Fibroblast of skin of right biceps (primary cell): ENCODE measurements around the gene BCAR1.
"Not testable (repeated sequence)": the region's sequence is repeated elsewhere in the genome, so short reads cannot be mapped to it uniquely, and the experiment has no call there.

Experiments used
- DNase-seq: peaks from one replicate; pipeline ENCODE4 v3.0.0-alpha.2; 2013

BCAR1 gene

DNA sequence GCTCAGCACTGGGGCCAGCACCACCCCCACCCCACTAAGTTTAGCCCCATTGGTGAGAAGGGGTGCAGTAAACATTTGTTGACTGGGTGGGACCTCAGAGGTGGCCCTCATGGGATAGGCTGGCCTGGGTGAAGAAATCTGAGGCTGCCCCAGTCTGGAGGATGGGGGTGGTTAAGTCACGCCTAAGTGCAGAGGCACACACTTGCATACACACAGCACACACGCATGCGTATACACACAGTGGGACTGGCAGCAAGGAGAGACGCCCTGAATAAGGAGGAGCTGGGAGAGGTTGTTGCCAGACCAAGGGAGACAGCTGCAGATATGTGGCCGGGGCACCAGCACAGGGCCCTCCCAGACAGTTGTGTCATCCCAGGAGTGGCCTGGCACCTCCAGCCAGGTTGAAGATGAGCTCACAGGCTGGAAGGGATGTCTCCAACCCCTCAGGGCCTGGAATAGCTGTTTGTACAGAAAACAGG, 3.0 kb upstream of the BCAR1 start:
- DNase-seq = peak; percentile 83

DNA sequence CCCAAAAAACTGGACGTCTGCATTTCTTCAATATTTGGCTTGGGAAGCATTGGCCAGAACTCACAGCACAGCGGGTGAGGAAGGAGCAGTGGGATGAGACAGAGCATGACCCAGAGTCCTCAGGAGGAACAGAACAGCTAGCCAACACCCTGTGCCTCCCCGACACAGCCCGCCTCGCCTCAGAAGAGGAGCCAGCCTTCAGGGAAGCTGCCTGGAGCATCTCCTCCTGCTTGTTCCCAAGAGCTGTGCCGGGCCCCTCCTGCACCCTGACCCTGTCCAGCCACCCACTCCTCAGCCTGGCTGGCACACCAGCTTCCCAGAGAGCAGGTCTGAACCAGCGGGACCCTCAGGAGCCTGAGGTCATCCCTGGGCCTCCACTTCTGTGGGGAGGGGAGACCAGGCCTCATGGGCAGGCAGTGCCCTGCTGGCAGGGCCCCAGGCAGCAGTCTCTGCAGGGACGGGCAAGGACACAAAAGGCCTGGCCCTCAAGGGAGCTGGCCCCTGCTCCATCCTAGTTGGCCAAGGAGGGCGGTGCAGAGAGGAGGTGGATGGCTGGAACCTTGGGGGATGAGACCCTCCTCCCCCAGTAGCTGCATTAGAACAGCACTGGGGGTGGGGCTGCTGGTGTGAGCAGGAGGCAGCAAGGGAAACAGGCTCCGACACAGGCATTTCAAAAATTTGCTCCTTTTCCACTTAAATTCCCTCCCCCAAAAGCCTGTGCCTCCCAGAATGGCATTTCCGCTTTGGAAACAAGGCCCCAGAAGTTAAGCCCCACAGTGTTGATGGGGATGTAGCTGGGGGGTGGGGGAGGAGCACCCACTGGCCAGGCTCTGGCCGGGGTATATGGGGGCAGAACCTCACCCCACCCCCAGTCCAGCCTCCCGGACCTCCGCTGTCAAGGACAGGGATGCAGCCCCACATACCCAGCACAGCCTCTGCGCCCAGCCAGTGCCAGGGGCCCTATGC, 1.8 kb upstream of the BCAR1 start:
- DNase-seq = peak; percentile 96

DNA sequence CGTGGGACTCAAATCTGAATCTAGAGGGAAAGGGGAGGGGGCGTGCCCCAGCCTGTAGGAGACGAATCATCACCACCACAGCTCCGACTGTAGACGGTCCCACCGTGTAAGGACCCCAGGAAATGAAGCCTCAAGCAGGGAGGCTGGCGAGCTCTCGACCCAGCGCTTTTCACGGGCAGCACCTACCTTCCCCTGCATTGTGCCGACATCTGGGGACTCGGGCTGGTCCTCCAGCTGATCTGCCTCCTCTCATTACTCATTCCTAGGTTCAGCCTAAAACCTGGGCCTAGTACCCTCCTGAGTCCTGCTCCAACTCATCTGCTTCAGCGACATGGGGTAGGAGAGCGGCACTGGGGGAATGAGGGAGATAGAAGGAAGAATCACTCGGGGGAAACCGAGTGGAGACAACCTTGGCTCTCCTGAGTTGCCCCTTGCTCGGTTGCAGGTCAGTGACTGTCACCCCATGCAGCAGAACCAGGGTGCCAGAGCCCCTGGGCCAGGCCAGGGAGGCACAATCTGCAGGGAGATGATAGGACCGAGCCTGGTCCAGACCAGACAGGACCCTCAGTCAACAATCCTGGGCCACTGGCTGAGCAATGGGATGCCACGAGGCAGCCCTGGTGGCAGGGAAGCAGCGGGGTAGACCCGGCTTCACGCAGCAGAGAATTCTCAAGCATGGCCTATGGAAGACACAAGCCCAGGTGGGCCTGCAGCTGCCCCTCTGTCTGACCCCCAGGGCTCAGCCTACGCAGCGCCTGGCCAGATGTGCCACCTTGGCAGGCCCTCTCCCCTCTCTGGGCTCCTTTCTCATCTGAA, 833 bp upstream of the BCAR1 start:
- no peak for DNase-seq

DNA sequence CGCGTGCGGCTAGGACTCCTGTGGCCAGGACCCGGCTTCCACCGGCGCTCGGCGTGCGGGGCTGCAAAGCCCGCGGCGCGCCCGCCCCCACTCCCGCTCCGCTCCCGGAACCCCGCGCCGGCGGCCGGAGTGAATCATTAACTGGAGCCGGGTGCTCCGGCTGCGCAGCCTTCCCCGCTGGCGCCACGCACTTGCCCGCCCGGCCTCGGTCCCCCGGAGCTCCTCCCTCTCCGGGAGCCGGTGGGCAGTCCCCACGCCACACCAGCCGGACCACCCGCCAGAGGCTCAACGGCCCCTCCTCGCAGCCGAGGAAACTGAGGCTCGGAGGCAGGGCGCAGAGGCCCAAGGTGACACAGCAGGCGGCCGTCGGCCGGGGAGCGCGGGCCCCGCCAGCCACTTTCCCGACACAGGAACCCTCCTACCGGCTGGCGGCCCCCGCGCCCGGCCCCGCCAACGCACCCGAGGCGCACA, 580 bp downstream of the BCAR1 start:
- peak; percentile 41 for DNase-seq

DNA sequence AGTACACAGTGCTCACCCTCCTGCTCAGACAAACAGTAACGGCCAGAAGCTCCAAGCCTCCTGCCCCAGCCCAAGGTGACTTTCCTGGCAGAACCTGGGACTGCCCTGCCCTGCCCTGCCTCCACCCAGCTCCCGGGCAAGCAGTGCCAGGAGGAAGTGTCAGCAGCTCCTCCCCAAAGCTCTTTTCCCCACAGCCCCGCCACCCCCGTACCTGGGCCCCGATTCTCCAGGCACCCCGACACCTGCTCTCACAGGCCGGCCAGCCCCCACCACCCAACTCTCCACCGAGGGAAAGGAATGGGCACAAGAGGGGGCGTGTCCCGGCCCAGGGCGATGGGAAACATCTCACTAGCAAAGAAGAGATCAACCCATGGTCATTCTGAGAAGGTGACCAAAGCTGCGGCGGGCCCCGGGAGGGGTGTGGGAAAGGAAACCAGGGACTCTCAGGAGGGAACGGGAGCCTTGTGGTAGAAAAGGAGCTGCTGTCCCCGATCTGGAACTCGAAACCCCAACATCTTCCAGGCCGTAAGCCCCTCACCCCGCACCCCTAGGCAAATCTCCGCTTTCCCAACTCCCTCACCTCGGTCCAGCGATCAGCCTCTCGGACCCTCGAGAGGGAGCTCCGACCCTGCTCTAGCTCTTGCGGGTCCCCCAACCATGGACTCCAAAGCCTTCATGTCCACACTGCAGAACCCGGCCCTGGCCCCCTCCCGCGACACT, 1.2 kb downstream of the BCAR1 start:
- no peak for DNase-seq

DNA sequence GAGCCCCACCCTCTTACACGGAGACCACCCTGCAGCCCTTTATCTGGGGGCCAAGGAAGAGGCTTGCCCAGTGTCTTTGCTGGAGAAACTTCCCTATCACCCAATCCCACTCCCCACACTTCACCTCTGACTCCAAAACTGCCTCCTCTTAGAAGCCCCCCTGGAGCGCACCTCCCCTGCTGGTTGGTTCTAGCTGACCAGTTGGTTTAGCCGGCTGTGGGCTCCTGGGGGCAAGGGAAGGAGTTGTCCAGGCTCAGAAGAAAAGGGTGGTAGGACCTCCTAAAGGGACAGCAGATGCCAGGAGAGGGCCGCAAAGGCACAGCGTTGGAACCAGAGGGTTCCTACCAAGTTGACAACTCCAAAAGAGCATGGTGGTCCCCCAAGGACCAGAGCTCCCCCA, 2.0 kb downstream of the BCAR1 start:
- DNase-seq = no peak

DNA sequence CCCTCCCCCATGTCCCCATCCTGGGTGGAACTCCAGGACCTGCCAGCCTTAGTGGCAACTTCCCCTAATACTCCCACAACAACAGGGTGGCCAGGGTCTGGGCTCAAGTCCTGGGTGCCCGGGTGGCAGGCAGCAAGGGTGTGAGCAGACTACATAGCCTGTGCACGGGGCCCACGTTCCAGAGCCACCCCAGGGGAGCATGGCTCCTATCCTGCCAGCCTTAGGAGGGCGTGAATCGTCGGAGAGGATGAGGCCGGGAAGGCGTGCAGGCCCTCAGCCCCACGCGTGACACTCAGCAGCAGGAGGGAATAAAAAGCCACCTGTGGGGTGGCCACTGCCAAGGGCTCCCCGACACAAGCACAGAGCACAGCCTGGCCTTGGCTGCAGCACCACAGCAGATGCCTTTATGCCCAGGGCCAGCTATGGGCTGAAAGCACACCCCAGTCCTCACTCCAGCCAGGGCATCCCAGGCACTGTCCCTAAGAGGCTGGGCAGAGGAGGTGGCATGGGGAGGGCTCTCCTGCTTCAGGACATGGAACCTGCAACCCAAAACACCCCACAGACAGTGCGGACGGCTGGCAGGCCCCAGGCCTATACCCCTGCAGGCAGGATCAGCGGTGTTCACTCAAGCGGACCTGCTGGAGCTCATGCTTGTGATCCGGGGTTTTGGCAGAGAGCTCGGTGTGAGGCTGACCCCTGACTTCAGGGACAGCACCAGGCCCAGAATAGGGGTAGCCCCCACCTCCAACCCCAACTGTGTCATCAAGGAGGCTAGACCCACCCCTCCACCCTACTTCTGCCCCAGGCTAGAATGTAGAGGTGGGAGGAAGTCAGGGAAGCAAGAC, 2.7 kb downstream of the BCAR1 start:
- DNase-seq = no peak

DNA sequence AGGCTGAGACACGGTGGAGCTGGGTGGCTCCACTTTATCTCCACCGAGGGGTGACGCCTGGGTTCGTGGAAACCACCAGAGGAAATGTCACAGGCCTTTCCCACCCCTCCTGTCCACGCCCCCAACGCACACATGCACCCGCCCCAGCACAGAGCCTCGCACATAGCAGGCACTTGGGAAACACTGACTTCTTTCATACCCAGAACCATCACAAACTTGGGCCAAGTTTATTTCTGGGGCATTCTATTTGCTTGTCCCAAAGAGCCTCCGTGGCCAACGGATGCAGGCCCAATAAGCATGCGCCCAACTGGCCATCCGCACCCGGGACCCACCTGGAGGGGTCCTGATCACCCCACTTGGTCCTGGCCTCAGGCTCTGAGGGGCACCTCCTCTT, 3.3 kb downstream of the BCAR1 start:
- no peak for DNase-seq

DNA sequence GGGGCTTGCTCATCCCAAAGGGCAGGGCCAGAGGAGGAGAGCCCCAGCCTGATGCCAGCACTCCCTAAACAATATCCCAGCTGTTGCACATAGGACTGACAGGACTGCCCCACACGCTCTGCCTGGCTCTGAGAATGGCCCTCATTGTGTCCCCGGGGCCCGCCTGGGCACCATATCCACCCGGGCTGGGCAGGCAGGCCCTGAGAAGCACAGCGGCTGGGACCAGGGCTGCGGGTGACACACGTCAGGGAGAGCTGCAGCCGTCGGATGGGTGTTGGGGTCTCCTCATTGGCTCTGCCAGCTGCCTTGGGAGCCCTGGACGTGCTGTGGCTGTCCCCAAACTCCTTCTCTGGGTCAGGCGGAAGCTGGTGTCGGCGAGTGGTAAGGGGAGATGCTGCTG, 4.2 kb downstream of the BCAR1 start:
- no peak for DNase-seq

DNA sequence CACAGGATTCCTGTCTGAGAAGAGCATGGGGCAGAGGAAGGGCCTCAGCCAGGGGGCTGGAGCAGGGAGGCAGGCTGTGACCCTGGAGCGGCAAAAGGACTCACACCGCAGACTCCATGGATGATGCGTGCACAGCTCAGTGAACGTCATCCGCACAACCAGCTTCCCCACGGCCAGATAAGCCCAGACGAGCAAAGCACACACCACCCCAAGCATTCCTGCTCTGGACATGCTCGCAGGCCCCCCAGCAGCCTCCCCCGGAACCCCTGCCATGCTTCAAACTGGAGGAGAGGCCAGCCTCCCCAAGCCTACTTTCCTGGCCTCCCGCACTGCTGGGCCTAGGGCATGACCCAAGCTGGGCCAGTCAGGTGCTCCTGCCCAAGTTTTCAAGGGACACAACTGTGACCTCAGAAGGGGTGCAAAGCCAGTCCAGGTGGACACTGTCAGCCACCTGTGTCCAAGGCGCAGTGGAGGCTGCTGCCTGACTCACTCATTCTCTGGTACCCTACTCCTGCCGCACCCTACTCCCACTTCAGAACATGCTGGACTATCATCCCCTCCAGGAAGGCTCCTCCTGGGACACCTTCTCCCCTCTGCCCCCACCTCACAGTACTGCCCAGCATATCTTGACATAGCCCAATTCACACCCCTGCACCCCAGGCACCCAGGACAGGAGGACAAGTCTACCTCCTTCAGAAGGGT, 4.8 kb downstream of the BCAR1 start:
- peak; percentile 53 for DNase-seq

DNA sequence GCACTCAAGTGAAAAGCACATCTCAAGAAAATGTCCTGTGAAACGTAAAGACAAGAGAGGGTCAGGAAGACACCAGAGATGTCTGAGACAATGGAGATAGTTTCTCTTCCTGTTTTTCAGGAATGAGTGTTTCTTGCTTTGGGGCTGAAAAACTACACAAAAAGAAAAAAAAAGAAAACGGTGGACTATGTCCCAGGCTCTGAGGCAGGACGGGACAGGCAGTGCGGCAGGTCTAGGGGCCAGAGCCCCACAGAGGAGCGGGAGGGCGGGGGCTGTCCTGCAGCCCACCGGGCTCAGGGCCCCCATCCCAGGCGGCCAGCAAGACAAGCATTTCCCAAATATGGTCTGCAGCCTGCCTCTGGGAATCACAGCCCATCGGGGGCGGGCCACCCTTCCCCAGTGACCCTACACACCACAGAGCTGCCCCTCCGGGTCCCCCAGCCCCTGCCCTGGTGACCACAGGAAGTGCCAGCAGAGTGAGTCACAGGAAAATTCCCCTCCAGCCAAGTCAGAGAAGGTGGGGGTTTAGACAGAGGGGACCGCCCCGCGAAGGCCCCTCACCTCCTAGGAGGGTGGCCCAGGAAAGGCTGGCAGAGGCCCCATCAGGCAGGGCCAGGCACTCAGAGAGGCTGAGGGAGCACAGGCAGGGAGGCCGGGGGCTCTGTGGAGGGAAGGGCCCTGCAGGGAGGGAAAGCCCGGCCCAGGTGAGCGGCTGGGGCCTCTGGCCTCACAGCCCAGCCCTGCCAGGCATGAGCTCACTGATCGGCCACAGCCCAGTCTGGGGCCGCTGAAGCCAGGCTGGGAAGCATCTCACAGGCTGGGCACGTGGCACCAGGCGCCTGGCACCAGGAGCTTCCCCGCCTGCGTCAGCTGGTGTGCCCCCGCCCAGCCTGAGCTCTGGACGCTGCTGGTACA, 6.3 kb downstream of the BCAR1 start:
- DNase-seq = peak; percentile 96

DNA sequence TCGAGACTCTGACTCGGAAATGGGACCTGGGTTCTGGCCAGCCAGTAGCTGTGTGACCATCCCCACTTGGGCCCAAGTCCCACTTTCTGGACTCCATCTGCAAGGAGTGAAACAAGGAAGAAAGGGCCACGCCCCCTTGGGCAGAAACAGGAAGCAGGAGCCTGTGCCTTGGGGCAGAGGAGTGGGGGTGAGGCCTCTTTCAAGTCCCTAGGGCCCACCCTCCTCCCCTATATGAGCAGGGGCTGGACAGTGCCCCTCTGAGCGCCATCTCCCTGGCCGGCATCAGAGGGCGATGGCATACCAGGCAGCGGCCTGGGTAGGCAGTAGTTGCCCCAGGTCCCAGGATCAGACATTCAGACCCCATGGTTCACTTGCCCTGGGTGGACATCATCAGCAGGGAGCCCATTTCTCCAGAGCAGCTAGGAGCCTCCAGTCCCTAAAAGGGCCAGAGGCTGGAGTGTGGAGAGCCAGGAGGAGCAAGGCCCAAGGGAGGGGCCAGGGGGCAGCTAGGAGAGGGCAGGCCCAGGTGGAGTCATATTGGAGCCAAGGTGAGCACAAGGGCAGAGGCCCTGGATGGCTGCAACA, 7.1 kb downstream of the BCAR1 start:
- peak; percentile 61 for DNase-seq

DNA sequence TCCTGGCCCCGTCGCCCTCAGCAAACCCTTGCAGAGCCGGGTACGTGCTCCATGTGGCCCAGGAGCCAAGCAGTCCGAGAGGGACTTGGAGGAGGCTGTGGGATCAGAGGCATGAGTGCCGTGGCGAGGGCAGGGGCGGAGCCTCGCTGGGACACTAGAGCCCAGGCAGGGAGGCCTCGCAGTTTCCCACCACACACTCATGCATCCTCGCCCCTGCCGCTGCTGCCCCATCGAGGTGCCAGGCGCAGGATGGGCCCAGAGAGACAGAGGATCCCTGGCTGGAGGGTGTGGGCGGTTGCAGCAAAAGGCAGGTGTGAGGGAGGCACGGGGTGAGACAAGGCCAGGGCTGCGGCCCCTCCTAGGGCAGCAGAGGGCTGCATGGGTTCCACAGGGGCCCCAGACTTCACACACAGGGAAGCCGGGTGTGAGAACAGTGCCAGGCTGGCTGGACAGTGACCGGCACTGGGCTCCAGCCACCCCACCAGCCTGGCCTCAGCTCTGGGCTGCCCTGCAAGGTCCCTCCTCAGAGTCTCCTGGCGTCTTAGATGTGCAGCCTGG, 7.7 kb downstream of the BCAR1 start:
- DNase-seq = no peak

DNA sequence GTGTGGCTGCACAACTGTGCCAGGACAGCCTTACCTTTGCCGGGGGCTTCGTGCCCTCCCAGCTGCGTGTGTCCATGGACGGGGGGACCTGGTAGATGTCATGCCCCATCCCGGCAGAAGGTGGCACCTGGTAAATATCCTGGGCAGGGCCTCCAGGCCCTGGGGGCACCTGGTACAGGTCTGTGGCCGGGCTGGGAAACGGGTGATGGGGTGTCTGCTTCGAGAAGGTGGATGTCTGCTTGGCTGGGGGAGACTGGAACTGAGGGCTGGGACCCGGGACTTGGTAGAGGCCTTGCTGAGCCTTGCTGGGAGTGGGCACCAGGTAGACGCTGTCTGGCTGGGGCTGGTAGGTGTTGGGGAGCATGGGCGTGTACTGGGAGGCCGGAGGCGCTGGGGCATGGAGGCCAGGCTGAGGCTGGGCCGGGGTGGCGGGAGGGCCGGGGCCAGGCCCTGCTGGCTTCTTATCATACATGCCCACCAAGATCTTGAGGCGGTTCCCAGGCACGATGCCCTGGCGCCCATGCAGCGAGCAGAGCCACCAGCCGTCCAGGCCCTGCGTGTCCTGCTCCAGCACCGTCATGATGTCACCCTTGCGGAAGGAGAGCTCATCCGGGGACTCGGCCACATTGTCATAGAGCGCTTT, 8.9 kb downstream of the BCAR1 start:
- not testable (repeated sequence) for DNase-seq

DNA sequence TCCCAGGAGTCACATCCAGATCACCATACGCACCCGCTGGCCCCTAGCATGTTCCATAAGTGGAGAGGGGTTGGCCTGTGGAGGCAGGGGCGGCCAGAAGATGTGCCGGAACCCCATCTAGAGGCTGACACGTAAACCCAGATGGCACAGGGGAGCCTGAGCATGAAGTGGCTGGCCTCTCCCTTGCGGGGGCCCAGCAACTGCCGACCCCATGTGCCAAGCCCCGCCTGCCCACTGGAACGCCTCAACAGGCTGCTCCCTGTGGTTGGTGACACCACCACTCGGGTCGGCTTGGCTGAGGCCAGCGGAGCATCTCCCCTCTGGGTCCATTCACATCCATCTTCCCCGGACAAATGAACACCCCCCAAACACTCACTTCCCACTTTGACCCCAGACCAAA, 9.5 kb downstream of the BCAR1 start:
- DNase-seq = no peak

DNA sequence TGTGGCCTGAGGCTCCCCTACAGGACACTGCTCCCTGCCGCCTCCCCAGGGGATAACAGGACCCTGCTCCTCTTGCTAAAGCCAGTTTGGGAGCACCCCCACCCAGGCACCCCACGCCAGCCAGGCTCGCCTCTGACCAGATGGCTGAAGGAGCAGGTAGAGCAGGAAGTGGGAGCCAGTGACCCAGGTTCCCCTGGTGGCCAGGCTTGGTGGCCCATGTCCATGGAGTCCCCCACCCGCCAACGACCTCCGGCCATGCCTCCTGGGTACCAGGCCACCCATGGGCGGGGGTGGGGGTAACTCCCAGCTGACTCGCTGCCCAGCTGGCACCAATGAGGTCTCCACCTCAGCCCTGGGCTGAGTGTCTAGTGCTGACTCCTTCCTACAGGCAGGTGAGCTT, 10.0 kb downstream of the BCAR1 start:
- DNase-seq = no peak

DNA sequence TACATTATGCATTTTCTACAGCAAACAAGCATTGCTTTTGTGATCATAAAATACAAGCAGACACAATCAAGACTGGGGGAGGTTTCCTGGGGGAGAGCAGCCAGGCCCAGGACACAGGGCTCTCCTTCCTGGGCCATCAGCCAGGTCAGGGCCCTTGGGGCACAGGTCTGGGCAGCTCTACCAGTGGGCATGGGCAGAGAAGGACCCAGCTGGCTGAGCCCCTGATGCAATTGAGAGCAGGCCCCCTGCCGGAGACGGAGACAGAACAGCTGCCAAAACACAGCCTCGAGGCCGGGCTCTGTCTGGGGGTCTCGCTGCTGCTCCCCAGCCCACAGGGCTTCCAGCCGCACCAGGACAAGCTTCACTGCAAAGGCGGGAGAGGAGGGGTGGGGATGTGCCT, 10.8 kb downstream of the BCAR1 start:
- DNase-seq = not testable (repeated sequence)

DNA sequence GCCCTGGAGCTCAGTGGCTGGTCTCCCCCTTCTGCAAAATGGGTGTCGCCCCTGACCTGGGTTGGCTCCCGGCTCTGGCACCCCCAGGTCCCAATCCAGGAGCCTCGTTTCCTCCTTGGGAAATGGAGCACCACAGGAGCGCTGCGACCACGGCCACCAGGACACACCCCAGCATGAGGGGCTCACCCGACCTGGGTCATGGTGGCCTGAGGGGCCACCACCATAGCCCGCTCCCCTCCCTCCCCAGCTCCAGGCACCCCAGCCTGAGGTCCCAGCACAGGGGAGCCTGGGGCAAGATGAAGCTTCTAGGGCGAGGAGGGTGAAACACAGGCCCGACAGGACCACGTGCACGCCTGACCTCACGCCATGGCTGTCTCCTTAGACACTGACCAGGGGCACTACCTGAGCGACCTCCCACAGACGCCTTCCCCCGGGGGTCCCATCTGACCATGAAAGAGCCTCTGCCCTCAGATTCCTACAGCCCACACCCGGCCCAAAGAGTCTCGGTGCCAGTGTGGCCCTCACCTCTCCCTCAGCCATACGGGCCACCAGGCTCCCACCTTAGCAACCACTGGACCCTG, 11.8 kb downstream of the BCAR1 start:
- no peak for DNase-seq
